GM12873 (cell line): ENCODE data around the gene LGALS9.

Experiments
- TF ChIP-seq, protein P1 (sequence below): IDR thresholded peaks from 2 replicates; pipeline ENCODE4 v1.5.1; 2012; ENCODE audit warnings: low read depth, mild to moderate bottlenecking, moderate library complexity, low read length, control low read depth; ENCODE audit not compliant: insufficient read depth; ENCODE audit errors: missing control alignments

Gene LGALS9

DNA sequence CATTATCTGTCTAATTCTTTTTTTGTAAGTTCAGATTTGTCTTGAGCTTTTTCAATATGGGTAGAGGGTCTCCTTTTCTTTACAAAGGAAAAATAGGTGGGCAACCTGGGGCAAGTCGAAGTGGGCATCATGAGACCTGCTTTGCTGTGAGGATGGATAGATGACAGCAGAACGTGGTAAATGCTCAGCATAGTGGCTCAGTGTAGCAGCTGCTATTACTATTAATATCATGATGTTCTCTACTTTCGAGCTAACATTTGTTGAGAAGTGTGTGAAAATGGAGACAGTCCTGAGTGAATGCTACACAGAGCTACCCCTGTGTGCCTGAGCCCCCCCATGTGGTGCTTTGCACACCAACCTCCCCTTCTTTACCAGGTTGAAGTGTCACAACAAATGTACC is 39.0 kb upstream of the LGALS9 start:
- TF ChIP-seq, protein P1, sequence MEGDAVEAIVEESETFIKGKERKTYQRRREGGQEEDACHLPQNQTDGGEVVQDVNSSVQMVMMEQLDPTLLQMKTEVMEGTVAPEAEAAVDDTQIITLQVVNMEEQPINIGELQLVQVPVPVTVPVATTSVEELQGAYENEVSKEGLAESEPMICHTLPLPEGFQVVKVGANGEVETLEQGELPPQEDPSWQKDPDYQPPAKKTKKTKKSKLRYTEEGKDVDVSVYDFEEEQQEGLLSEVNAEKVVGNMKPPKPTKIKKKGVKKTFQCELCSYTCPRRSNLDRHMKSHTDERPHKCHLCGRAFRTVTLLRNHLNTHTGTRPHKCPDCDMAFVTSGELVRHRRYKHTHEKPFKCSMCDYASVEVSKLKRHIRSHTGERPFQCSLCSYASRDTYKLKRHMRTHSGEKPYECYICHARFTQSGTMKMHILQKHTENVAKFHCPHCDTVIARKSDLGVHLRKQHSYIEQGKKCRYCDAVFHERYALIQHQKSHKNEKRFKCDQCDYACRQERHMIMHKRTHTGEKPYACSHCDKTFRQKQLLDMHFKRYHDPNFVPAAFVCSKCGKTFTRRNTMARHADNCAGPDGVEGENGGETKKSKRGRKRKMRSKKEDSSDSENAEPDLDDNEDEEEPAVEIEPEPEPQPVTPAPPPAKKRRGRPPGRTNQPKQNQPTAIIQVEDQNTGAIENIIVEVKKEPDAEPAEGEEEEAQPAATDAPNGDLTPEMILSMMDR, result no peak

DNA sequence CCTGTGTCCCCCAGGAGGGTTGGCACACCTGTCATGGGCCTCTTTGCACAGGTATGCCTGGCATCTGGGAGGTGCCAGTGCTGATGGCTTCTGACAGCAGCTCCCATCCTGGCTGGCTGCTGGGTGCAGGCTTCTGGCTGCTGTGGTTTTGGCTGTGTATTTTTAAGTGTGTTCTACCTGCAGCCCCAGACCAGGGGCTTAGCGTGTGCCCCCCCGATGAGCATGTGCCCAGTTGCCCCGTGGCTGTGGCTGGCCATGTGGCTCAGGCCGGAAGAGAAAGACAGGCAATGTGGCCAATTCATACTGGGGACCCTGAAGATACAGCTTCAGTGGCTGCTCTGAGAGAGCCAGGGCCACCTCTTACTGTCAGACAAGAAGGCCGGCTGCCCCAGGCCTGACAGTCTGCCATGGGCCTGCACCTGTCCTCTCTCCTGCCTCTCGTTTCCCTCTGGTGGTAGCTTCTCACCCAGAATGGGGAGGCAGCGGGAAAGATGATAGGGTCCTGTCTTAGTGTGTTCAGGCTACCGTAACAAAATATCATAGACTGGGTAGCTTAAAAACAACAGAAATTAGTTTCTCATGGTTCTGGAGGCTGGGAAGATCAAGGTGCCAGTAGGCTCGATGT is 37.6 kb upstream of the LGALS9 start:
- TF ChIP-seq, protein P1, result no peak

GRCh38 chr17:27593857-27594255 is 37.1 kb upstream of the LGALS9 start:
- TF ChIP-seq, protein P1, result no peak

DNA sequence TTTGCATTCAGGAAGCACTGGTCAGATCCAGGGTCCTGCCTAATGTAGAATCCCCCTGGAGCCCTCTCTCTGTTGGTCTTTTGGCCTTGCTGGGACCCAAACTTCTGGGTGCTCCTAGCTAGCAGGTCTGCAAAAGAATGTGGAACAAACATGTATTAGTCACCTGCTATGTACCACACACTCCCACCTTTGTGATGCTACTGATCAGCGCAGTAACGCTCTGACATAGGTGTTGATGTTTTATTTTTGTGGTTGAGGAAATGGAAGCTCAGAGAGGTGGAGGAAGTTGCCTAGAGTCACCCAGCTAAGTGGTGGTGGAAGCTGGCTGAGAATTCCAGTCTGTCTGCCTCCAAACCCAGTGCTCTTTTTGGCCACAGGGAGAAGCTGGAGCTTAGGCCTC is 35.8 kb upstream of the LGALS9 start:
- TF ChIP-seq, protein P1, result no peak

DNA sequence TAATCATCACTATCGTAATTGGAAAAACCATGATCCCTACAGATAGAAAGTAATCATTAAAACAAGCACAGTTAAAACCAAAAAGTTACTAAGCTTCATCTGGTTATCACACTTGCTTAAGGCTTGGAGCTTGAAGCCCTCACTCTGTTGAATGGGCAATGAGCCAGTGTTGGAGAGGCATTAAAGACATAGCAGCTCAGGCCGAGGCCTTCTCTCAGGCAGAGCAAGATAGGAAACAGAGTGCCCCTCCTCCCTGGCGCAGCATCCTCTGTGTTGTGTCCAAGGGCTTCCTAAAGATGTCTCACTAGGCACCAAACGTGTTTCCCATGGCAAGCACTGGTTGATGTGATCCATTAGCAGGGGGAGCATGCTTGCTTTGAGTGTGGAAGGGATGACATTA is 34.9 kb upstream of the LGALS9 start:
- TF ChIP-seq, protein P1, result no peak

GRCh38 chr17:27596566-27597187 is 34.3 kb upstream of the LGALS9 start:
- TF ChIP-seq, protein P1, result no peak

GRCh38 chr17:27597188-27597580 is 33.8 kb upstream of the LGALS9 start:
- TF ChIP-seq, protein P1, result no peak
